GM12872 (cell line): ENCODE measurements around the gene POLR3K.

Source experiments
- CTCF ChIP-seq: IDR thresholded peaks from 3 replicates; pipeline ENCODE4 v1.5.1; 2011; ENCODE audit warnings: low read depth, mild to moderate bottlenecking, low read length, moderate library complexity; ENCODE audit not compliant: insufficient read depth

The POLR3K gene

GRCh38 chr16:84718-85406, 31.5 kb upstream of the POLR3K start:
- TF ChIP-seq CTCF: no peak

- TF ChIP-seq CTCF: no peak
Observed at GRCh38 chr16:83781-84615, 30.6 kb upstream of the POLR3K start.

GRCh38 chr16:83060-83603, 29.7 kb upstream of the POLR3K start:
- no peak for TF ChIP-seq CTCF

- TF ChIP-seq CTCF: no peak
Observed at GRCh38 chr16:79151-80054, 26.0 kb upstream of the POLR3K start.

- no peak for TF ChIP-seq CTCF
Observed at GRCh38 chr16:78444-79150, 25.2 kb upstream of the POLR3K start.

GRCh38 chr16:77807-78443, 24.5 kb upstream of the POLR3K start, which contains the start of gene MPG:
Gene MPG (plus strand): TSS chr16:78225. CDS start chr16:78310, 85 bp downstream.
- TF ChIP-seq CTCF: no peak
